HepG2 (cell line): ENCODE results near the gene CCNL1. TPM values are rescaled to one million over a fixed set of nuclear protein-coding genes. Genes with fewer than 3 reads are reported as not detected.

Experiments
- ATAC-seq: fragments of 200-7000 bp; cut with Tn5 transposase; 3 replicates; pipeline ENCODE4 v1.9.1; 2020; ENCODE audit warnings: mild to moderate bottlenecking, moderate library complexity
- BruUV-seq: library from RNA; stranded (reverse); fragments of 400-500 nt; replicated peaks from 2 replicates; lab custom pipeline; 2021; lab: Mats Ljungman, UMichigan
- CTCF ChIA-PET: fragments of 300-600 bp; formaldehyde crosslinking; extraction: SDS; loops from one replicate; lab custom pipeline; 2021; ENCODE audit warnings: low total read pairs, inconsistent platforms, low intra/inter-chr PET ratio; lab: Yijun Ruan, JAX
- POLR2A ChIA-PET: fragments of 350-600 bp; sonication (Branson Sonifier 250); formaldehyde crosslinking; loops from one replicate; lab custom pipeline; 2020; ENCODE audit warnings: antibody characterized with exemption, inconsistent platforms; lab: Yijun Ruan, JAX
- DNase-seq: peaks from one replicate; pipeline ENCODE4 v3.0.0-alpha.2; 2015; ENCODE audit warnings: low spot score
- FAIRE-seq: peaks from 3 replicates; lab custom pipeline; 2011; peaks lifted over from hg19 to GRCh38; lab: Jason Lieb, UNC
- H2AFZ ChIP-seq: one replicate; pipeline ENCODE4 v1.6.1; 2011; ENCODE audit warnings: low read length, inconsistent platforms
- H3K27ac ChIP-seq: fragments of 300-600 bp; 3 replicates; pipeline ENCODE4 v1.8.0; 2011; ENCODE audit warnings: mixed run types, mild to moderate bottlenecking, mixed read lengths, low read length, inconsistent platforms; ENCODE audit not compliant: insufficient read depth; ENCODE audit errors: extremely low read length
- H3K27me3 ChIP-seq, 2 experiments: fragments of 200-600 bp in 1 of 2; 2 replicates in 1 of 2; 3 replicates in 1 of 2; pipeline versions ENCODE4 v1.6.0 to v1.8.0; 2011; ENCODE audit warnings: low read length in 2 of 2, mild to moderate bottlenecking in 2 of 2, moderate library complexity in 2 of 2, inconsistent platforms in 1 of 2; ENCODE audit not compliant: insufficient read depth in 2 of 2, control insufficient read depth in 1 of 2
- H3K36me3 ChIP-seq, 2 experiments: fragments of 200-600 bp in 1 of 2; replicated peaks in 1 of 2; 2 replicates in 1 of 2; 3 replicates in 1 of 2; pipeline versions ENCODE4 v1.5.1 to v1.8.0; 2011; ENCODE audit warnings: low read length in 2 of 2, inconsistent platforms in 1 of 2; ENCODE audit not compliant: insufficient read depth in 2 of 2, control insufficient read depth in 1 of 2
- H3K4me1 ChIP-seq: 2 replicates; pipeline ENCODE4 v1.5.1; 2012; ENCODE audit warnings: low read length, inconsistent platforms; ENCODE audit not compliant: insufficient read depth
- H3K4me2 ChIP-seq: 2 replicates; pipeline ENCODE4 v1.6.0; 2011; ENCODE audit warnings: low read depth, low read length, inconsistent platforms
- H3K4me3 ChIP-seq, 3 experiments: fragments of 200-600 bp in 1 of 3; sonication (generic), shearing (Covaris generic) in 1 of 3; replicated peaks in 1 of 3; 2 replicates each; pipeline ENCODE4 v1.5.1; 2011 to 2016; ENCODE audit warnings: low read length in 3 of 3, inconsistent platforms in 2 of 3, low read depth in 2 of 3, mild to moderate bottlenecking in 2 of 3, control low read depth in 1 of 3, mixed read lengths in 1 of 3; ENCODE audit not compliant: insufficient read depth in 1 of 3
- H3K79me2 ChIP-seq: one replicate; pipeline ENCODE4 v1.6.1; 2011; ENCODE audit warnings: low read length, inconsistent platforms; ENCODE audit not compliant: insufficient read depth
- H3K9ac ChIP-seq: 2 replicates; pipeline ENCODE4 v1.6.0; 2011; ENCODE audit warnings: mild to moderate bottlenecking, low read depth, low read length, inconsistent platforms; ENCODE audit not compliant: insufficient read depth
- H3K9me3 ChIP-seq: 2 replicates; pipeline ENCODE4 v1.5.1; 2012; ENCODE audit warnings: mild to moderate bottlenecking, low read length
- H4K20me1 ChIP-seq: 2 replicates; pipeline ENCODE4 v1.6.0; 2011; ENCODE audit warnings: inconsistent platforms, mild to moderate bottlenecking, low read length, moderate library complexity; ENCODE audit not compliant: insufficient read depth
- HOXA9 ChIP-seq: sonication (generic); formaldehyde crosslinking; IDR thresholded peaks from 2 replicates; pipeline ENCODE4 v1.8.1; 2022; ENCODE audit warnings: missing genetic modification reagents, mild to moderate bottlenecking, moderate library complexity, borderline replicate concordance
- JDP2 ChIP-seq: sonication (generic); formaldehyde crosslinking; IDR thresholded peaks from 2 replicates; pipeline ENCODE4 v1.8.1; 2022; ENCODE audit warnings: missing genetic modification reagents, borderline replicate concordance
- PAF1 ChIP-seq: IDR thresholded peaks from 2 replicates; pipeline ENCODE4 v1.6.1; 2016; ENCODE audit warnings: missing genetic modification reagents, missing compliant biosample characterization
- RARA ChIP-seq: IDR thresholded peaks from 2 replicates; pipeline ENCODE4 v1.6.1; 2016; ENCODE audit warnings: missing genetic modification reagents, missing compliant biosample characterization
- THYN1 ChIP-seq: sonication (generic); formaldehyde crosslinking; IDR thresholded peaks from 2 replicates; pipeline ENCODE4 v1.8.1; 2023; ENCODE audit warnings: low read depth, mild to moderate bottlenecking, moderate library complexity, missing genetic modification reagents, borderline replicate concordance
- TOE1 ChIP-seq: sonication (generic); formaldehyde crosslinking; IDR thresholded peaks from 2 replicates; pipeline ENCODE4 v1.4.0; 2020; ENCODE audit warnings: mild to moderate bottlenecking, missing genetic modification reagents
- TSC22D2 ChIP-seq: sonication (generic); formaldehyde crosslinking; IDR thresholded peaks from 2 replicates; pipeline ENCODE4 v1.5.1; 2020; ENCODE audit warnings: missing genetic modification reagents, mild to moderate bottlenecking, borderline replicate concordance
- ZMAT3 ChIP-seq: sonication (generic); formaldehyde crosslinking; conservative IDR thresholded peaks from 2 replicates; pipeline ENCODE4 v1.7.0; 2021; ENCODE audit warnings: missing genetic modification reagents
- ZNF382 ChIP-seq: sonication (generic); formaldehyde crosslinking; IDR thresholded peaks from 2 replicates; pipeline ENCODE4 v1.5.0; 2020; ENCODE audit warnings: missing genetic modification reagents, mild to moderate bottlenecking, borderline replicate concordance
- ZNF7 ChIP-seq: IDR thresholded peaks from 2 replicates; pipeline ENCODE4 v1.6.1; 2016; ENCODE audit warnings: missing biosample characterization, missing genetic modification reagents
- ZNF790 ChIP-seq: sonication (generic); formaldehyde crosslinking; IDR thresholded peaks from 2 replicates; pipeline ENCODE4 v1.8.0; 2022; ENCODE audit warnings: missing genetic modification reagents, mild to moderate bottlenecking, borderline replicate concordance
- WGBS: methylation state at CpG from one replicate; pipeline ENCODE4 v1.1.6; 2017; ENCODE audit warnings: low lambda C conversion rate; 5-methylcytosine and 5-hydroxymethylcytosine counted together
- in situ Hi-C: cut with HindIII; loops from 2 replicates; pipeline ENCODE4 v1.10.0; 2017; ENCODE audit warnings: low pct_unique_long_range_greater_than_20kb; ENCODE audit not compliant: extremely low pct_ligation_motif_present
- intact Hi-C: fragments of 100-400 bp; cut with micrococcal nuclease; formaldehyde crosslinking; loops from one replicate; pipeline ENCODE4 v1.10.0; 2022; ENCODE audit not compliant: unreplicated experiment
- polyA plus RNA-seq, 8 experiments: library from polyadenylated mRNA; depleted of rRNA in 3 of 8; stranded (reverse) in 7 of 8; unstranded in 1 of 8; fragments of >200 nt; fragmentation: Illumina TruSeq in 4 of 8; extraction: Trizol in 4 of 8; gene quantifications; 2 replicates each; pipeline versions ENCODE4 v1.2.1 to v1.2.3, GENCODE V29; 2011 to 2016; ENCODE audit warnings: low read depth in 4 of 8, missing spikeins in 1 of 8, mixed read lengths in 1 of 8; ENCODE audit not compliant: insufficient read depth in 1 of 8
- total RNA-seq, 5 experiments: library from RNA; depleted of rRNA; stranded (reverse); fragments of >200 nt; fragmentation: Illumina TruSeq; extraction: Trizol; gene quantifications; 2 replicates each; pipeline ENCODE4 v1.2.3, GENCODE V29; 2016; ENCODE audit warnings: low read depth in 1 of 5
- TF ChIP-seq, protein P1 (sequence below): IDR thresholded peaks from 2 replicates; pipeline ENCODE4 v1.6.1; 2012; ENCODE audit warnings: low read depth, low read length, improper control_type of control experiment
- TF ChIP-seq, protein P2 (sequence below): sonication (generic); formaldehyde crosslinking; IDR thresholded peaks from 2 replicates; pipeline ENCODE4 v1.4.0; 2020; ENCODE audit warnings: missing genetic modification reagents, borderline replicate concordance

Gene CCNL1
- total and polyA plus RNA-seq, 2 of the 13 experiments (the other 11 are each of a cell fraction or from before 2014, with no cell fraction given) = 151 to 303 TPM

GRCh38 chr3:157155591-157155990 lies 4.4 kb downstream of the CCNL1 start:
- ChIA-PET CTCF (no interaction called here), POLR2A (interaction anchor here (1.3 to 4.2 kb wide), 4 partner anchors 8 to 19 kb away, joined by 3 to 27 read pairs (median 4); no protein-coding TSS in a partner anchor)
- Histone ChIP-seq H3K4me2 (peak overlapping the region; percentile 85), H3K4me3 (peak overlapping the region in 2 of 3 experiments; percentile 44 to 98; a peak in 3 of 6 replicates), H3K79me2 (peaks cover 73% of the 10 kb centered on the region), H3K27ac (no peak overlapping the region), H3K9me3 (no peaks in the 10 kb centered on the region), H2AFZ (no peak overlapping the region), H4K20me1 (peaks cover 70% of the 10 kb centered on the region), H3K36me3 (peaks cover 8 to 76% of the 10 kb centered on the region in 2 experiments), H3K4me1 (peaks cover 54% of the 10 kb centered on the region), H3K9ac (no peak overlapping the region), H3K27me3 (no peaks in the 10 kb centered on the region)
- ATAC-seq (no peak), FAIRE-seq (no peak), DNase-seq (no peak)
- TF ChIP-seq RARA (CRISPR knock-in tag) (no peak), JDP2 (no peak), ZNF382 (no peak), TOE1 (CRISPR knock-in tag) (no peak), ZNF7 (no peak), TSC22D2 (no peak)
- WGBS = 77% methylated on average over 3 of the region's 3 CpGs
- intact Hi-C loops (no loop called here), in situ Hi-C loops (no loop called here)
- BruUV-seq = no TSS peak

DNA sequence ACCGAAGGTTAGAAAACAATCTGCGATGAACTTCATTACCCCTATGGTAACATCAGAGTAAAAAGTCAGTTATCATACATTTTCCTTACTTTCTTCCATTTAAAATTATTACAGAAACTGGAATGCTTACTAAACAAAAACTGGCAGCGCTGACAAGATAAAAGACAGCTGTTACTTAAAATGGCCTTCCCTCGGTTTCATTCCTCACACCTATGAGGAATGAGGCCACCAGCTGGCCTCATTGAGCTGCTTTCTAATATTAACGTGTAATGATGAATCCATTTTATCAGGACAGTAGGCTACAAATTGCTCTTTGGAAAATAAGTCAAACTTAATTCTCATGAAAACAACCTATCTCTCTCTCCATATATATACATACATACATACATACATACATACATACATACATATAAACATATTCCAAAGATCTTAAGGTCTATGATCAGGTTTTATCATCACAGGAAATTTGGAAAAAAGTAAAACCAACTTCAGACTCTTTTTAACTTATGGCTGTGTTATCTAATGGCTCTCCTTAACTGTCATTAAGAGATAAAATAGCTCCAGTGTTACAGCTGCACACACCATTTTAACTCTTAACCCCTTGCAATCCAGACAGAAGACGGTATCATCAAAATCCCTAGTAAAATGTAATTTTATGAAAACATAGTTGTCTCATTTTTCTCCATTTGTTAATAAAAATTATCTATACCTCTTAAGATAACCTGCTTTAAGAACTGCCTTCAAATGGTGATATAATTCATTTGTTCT lies 5.2 kb downstream of the CCNL1 start:
- in situ Hi-C loops (no loop called here), intact Hi-C loops (no loop called here)
- H3K9me3 ChIP-seq = no peaks in the 10 kb centered on the region
- no peak overlapping the region for H3K9ac ChIP-seq
- DNase-seq = no peak
- H3K4me2 ChIP-seq = peak overlapping the region; percentile 85
- H2AFZ ChIP-seq = no peak overlapping the region
- FAIRE-seq = no peak
- H3K27me3 ChIP-seq = no peaks in the 10 kb centered on the region
- peaks cover 54% of the 10 kb centered on the region for H3K4me1 ChIP-seq
- POLR2A ChIA-PET = interaction anchor here (1.3 to 4.2 kb wide), 4 partner anchors 16 to 66 kb away, joined by 3 to 27 read pairs (median 4); no protein-coding TSS in a partner anchor
- CTCF ChIA-PET = no interaction called here
- peak overlapping the region in 2 of 3 experiments; percentile 6 to 98; a peak in 3 of 6 replicates for H3K4me3 ChIP-seq
- no TSS peak for BruUV-seq
- 87% methylated on average over 6 of the region's 6 CpGs for WGBS
- H4K20me1 ChIP-seq = peaks cover 71% of the 10 kb centered on the region
- peaks cover 11 to 84% of the 10 kb centered on the region in 2 experiments for H3K36me3 ChIP-seq
- H3K79me2 ChIP-seq = peaks cover 72% of the 10 kb centered on the region
- no peak overlapping the region for H3K27ac ChIP-seq
- ATAC-seq = no peak
- TF ChIP-seq, protein P1, sequence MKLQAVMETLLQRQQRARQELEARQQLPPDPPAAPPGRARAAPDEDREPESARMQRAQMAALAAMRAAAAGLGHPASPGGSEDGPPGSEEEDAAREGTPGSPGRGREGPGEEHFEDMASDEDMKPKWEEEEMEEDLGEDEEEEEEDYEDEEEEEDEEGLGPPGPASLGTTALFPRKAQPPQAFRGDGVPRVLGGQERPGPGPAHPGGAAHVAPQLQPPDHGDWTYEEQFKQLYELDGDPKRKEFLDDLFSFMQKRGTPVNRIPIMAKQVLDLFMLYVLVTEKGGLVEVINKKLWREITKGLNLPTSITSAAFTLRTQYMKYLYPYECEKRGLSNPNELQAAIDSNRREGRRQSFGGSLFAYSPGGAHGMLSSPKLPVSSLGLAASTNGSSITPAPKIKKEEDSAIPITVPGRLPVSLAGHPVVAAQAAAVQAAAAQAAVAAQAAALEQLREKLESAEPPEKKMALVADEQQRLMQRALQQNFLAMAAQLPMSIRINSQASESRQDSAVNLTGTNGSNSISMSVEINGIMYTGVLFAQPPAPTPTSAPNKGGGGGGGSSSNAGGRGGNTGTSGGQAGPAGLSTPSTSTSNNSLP = no peak
- TF ChIP-seq HOXA9 (CRISPR knock-in tag) = no peak
- no peak for TF ChIP-seq ZMAT3 (CRISPR knock-in tag)
- no peak for TF ChIP-seq THYN1 (CRISPR knock-in tag)
- TF ChIP-seq, protein P2, sequence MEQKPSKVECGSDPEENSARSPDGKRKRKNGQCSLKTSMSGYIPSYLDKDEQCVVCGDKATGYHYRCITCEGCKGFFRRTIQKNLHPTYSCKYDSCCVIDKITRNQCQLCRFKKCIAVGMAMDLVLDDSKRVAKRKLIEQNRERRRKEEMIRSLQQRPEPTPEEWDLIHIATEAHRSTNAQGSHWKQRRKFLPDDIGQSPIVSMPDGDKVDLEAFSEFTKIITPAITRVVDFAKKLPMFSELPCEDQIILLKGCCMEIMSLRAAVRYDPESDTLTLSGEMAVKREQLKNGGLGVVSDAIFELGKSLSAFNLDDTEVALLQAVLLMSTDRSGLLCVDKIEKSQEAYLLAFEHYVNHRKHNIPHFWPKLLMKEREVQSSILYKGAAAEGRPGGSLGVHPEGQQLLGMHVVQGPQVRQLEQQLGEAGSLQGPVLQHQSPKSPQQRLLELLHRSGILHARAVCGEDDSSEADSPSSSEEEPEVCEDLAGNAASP = no peak
- no peak for TF ChIP-seq PAF1 (CRISPR knock-in tag)
- no peak for TF ChIP-seq ZNF790 (CRISPR knock-in tag)
